ENCODE results near the gene RPL18A.
A peak's percentile ranks its signal among the peaks of the same experiment; 100 is the strongest.

The RPL18A gene

DNA sequence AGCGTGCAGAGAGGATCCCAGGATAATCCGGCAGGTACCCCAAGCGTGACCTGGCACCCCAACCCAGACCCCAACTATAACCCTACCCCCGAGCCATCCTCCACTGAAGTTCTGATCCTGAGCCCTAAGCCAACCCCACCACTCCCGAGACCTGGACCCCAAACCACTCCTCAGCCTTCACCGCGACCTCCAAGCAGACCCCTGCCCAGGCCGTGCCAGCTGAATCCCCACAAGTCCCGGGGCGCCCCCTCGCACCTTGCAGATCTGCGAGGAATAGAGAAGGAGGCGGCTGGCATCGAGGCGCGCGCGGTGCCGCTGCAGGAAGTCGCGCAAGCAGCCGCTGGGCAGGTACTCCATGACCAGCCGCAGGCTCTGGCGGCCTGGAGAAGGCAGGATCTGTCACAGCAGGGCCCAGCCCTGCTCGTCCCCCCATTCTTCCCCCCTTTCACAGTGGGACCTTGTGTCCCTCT, 28.3 kb upstream of the RPL18A start:
- Histone ChIP-seq H3K18ac (ENCODE audit: low read length) (no peak overlapping the region), H3K79me1 (ENCODE audit: low read length) (no peaks in the 10 kb centered on the region), H3K4me2 (ENCODE audit: low read length) (peak overlapping the region; percentile 35), H4K8ac (ENCODE audit: low read depth, low read length) (no peak overlapping the region), H3K36me3 (ENCODE audit: control insufficient read depth, insufficient read depth, low read length) (no peaks in the 10 kb centered on the region), H2BK15ac (replicated peaks; ENCODE audit: low read depth) (no peak overlapping the region), H2AK5ac (ENCODE audit: low read length) (no peak overlapping the region), H3K27ac (ENCODE audit: low read depth, low read length) (no peak overlapping the region), H3K4me1 (ENCODE audit: control insufficient read depth, low read depth, low read length) (no peaks in the 10 kb centered on the region), H3K56ac (ENCODE audit: low read length) (peak overlapping the region; percentile 75), H3K4ac (ENCODE audit: low read depth, low read length) (no peak overlapping the region), H2BK120ac (ENCODE audit: low read depth, low read length) (no peak overlapping the region), H4K5ac (ENCODE audit: low read length) (no peak overlapping the region), H3K79me2 (ENCODE audit: control insufficient read depth, insufficient read depth, low read length) (no peaks in the 10 kb centered on the region), H3K9ac (ENCODE audit: low read length) (peak overlapping the region; percentile 39), H3K4me3 (ENCODE audit: low read length) (no peak overlapping the region), H3K23ac (ENCODE audit: low read length) (no peak overlapping the region), H2BK5ac (ENCODE audit: low read length) (no peak overlapping the region), H3K27me3 (ENCODE audit: insufficient read depth, low read length, poor library complexity) (no peaks in the 10 kb centered on the region)
- DNase-seq = no peak
- WGBS (ENCODE audit: extremely low coverage, insufficient coverage, low lambda C conversion rate) = no CpG with 5 or more reads among the region's 25 CpGs

DNA sequence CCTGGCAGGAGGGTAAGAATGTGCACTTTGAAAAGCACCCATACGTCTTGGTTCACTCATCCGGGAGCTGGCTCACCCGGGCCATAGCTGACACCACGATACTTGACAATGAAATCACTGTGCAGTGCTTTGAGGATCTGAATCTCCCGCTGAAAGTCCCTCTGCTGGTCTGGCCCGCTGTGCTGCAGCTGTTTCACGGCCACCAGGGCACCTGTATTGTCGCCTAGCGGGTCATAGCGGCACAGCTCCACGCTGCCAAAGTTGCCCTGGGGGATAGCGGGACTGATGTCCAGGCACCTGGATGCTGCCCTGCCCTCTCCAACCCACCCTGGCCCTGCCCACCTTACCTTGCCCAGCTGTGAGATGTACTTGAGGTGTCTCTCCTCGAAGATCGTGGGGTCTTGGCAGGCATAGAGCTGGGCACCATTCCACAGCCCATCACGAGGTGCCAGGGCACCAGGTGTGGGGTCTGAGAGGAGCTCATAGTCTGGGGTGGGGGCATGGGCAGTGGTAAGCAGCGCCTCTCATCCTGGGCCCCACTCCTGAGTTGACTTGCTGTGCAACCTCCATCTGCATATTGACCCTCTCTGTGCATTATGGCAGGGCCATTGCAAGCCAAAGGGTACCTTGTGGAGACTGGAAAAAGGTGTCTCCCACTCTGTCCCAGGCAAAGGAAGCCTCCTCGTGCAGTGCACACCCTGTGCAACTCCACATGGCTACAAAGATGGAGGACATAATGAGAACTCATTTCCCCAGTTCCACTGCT, 27.1 kb upstream of the RPL18A start:
- H4K5ac ChIP-seq (ENCODE audit: low read length) = no peak overlapping the region
- H2AK5ac ChIP-seq (ENCODE audit: low read length) = no peak overlapping the region
- no peak overlapping the region for H3K18ac ChIP-seq (ENCODE audit: low read length)
- no peaks in the 10 kb centered on the region for H3K4me1 ChIP-seq (ENCODE audit: control insufficient read depth, low read depth, low read length)
- H3K9ac ChIP-seq (ENCODE audit: low read length) = no peak overlapping the region
- no peak overlapping the region for H3K23ac ChIP-seq (ENCODE audit: low read length)
- H2BK15ac ChIP-seq (replicated peaks; ENCODE audit: low read depth) = no peak overlapping the region
- no peaks in the 10 kb centered on the region for H3K79me2 ChIP-seq (ENCODE audit: control insufficient read depth, insufficient read depth, low read length)
- H3K27ac ChIP-seq (ENCODE audit: low read depth, low read length) = no peak overlapping the region
- WGBS (ENCODE audit: extremely low coverage, insufficient coverage, low lambda C conversion rate) = no CpG with 5 or more reads among the region's 17 CpGs
- DNase-seq = no peak
- no peak overlapping the region for H3K56ac ChIP-seq (ENCODE audit: low read length)
- no peaks in the 10 kb centered on the region for H3K79me1 ChIP-seq (ENCODE audit: low read length)
- H3K4ac ChIP-seq (ENCODE audit: low read depth, low read length) = no peak overlapping the region
- no peaks in the 10 kb centered on the region for H3K36me3 ChIP-seq (ENCODE audit: control insufficient read depth, insufficient read depth, low read length)
- no peak overlapping the region for H3K4me3 ChIP-seq (ENCODE audit: low read length)
- no peak overlapping the region for H3K4me2 ChIP-seq (ENCODE audit: low read length)
- no peak overlapping the region for H2BK120ac ChIP-seq (ENCODE audit: low read depth, low read length)
- no peak overlapping the region for H4K8ac ChIP-seq (ENCODE audit: low read depth, low read length)
- H2BK5ac ChIP-seq (ENCODE audit: low read length) = no peak overlapping the region
- no peaks in the 10 kb centered on the region for H3K27me3 ChIP-seq (ENCODE audit: insufficient read depth, low read length, poor library complexity)

DNA sequence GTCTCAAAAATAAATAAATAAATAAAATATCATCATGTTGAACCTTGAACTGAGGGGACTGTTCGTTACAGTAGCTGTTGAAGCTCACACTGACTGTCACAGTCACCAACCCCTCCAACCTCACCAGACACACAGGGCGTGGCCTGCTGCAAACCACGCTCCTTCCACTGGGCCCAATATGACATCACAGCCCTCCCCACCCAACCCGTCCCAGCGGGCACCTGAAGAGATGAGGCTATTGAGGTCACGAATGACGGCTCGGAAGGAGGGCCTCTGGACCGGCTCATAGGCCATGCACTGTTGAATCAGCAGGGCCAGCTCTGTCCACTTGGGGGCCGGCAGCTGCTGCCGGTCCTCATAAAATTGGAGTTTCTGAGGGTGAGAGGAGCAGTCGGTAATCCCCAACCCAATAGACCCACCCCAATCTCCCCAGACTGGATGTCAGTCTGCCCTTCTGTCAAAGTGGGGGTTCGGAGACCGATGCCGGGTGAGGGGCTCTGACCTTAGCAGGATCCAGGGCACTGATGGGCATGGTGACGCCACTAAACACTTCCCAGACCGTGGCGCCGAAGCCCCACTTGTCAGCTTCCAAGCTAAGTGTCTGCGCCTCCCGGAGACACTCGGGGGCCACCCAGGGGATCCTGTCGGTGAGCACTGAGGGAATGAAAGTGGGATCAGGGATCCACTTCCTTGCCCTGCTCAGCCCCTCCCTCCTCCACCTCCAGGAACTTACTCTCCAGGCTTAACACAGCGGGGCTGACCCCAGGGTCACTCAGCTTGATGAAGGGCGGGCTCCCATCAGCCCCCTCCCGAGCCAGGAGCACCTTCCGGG, 25.1 kb upstream of the RPL18A start:
- Histone ChIP-seq H2BK120ac (ENCODE audit: low read depth, low read length) (no peak overlapping the region), H3K79me2 (ENCODE audit: control insufficient read depth, insufficient read depth, low read length) (no peaks in the 10 kb centered on the region), H3K4me2 (ENCODE audit: low read length) (no peak overlapping the region), H4K5ac (ENCODE audit: low read length) (no peak overlapping the region), H3K18ac (ENCODE audit: low read length) (no peak overlapping the region), H2AK5ac (ENCODE audit: low read length) (no peak overlapping the region), H2BK15ac (replicated peaks; ENCODE audit: low read depth) (no peak overlapping the region), H3K27me3 (ENCODE audit: insufficient read depth, low read length, poor library complexity) (no peaks in the 10 kb centered on the region), H2BK5ac (ENCODE audit: low read length) (no peak overlapping the region), H3K36me3 (ENCODE audit: control insufficient read depth, insufficient read depth, low read length) (no peaks in the 10 kb centered on the region), H3K27ac (ENCODE audit: low read depth, low read length) (no peak overlapping the region), H3K56ac (ENCODE audit: low read length) (no peak overlapping the region), H3K4me3 (ENCODE audit: low read length) (no peak overlapping the region), H3K4me1 (ENCODE audit: control insufficient read depth, low read depth, low read length) (no peaks in the 10 kb centered on the region), H3K23ac (ENCODE audit: low read length) (no peak overlapping the region), H3K4ac (ENCODE audit: low read depth, low read length) (no peak overlapping the region), H4K8ac (ENCODE audit: low read depth, low read length) (no peak overlapping the region), H3K79me1 (ENCODE audit: low read length) (no peaks in the 10 kb centered on the region), H3K9ac (ENCODE audit: low read length) (no peak overlapping the region)
- peak; percentile 54 for DNase-seq
- WGBS (ENCODE audit: extremely low coverage, insufficient coverage, low lambda C conversion rate) = no CpG with 5 or more reads among the region's 27 CpGs

DNA sequence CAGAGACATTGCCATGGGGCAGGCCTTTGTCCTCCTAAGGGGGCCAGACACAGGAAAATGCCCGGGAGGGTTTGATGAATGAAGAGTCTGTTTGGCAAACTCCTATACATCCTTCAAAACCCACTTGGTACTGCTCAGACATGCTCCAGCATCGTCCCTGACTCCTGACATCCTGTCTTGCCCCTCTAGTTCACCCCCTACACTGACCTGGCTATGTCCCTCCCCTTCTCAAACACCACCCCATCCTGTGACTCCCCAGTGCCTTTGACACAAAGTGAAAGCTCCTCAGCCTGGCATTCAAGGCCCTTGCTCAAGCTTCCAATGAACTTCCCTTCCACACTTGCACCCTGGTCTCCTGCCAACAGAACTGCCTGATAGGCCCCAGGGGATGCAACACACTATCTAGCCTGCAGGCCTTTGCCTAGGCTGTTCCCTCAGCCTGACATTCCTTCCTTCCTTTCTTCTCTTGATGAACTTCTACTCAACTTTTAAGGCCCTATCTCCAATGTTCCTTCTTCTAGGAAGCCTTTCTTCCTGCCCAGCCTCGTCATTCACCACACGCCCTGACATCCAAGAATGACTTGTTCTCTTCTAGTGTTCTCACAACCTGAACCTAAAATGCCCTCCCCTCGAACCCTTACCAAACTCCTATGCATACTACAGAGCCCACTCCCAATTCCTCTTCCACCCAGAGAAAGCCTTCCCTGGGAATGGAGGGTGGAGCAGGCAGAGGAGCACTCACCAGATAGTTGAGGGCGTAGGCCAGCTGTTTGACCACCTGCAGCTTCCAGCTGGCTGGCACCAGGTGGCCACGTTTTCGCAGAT, 24.3 kb upstream of the RPL18A start:
- Histone ChIP-seq H3K27me3 (ENCODE audit: insufficient read depth, low read length, poor library complexity) (no peaks in the 10 kb centered on the region), H2BK5ac (ENCODE audit: low read length) (no peak overlapping the region), H4K8ac (ENCODE audit: low read depth, low read length) (no peak overlapping the region), H3K9ac (ENCODE audit: low read length) (no peak overlapping the region), H3K36me3 (ENCODE audit: control insufficient read depth, insufficient read depth, low read length) (no peaks in the 10 kb centered on the region), H2BK120ac (ENCODE audit: low read depth, low read length) (no peak overlapping the region), H3K79me1 (ENCODE audit: low read length) (no peaks in the 10 kb centered on the region), H3K4me2 (ENCODE audit: low read length) (no peak overlapping the region), H2AK5ac (ENCODE audit: low read length) (no peak overlapping the region), H3K4me3 (ENCODE audit: low read length) (no peak overlapping the region), H3K27ac (ENCODE audit: low read depth, low read length) (no peak overlapping the region), H4K5ac (ENCODE audit: low read length) (no peak overlapping the region), H3K56ac (ENCODE audit: low read length) (no peak overlapping the region), H3K18ac (ENCODE audit: low read length) (no peak overlapping the region), H3K23ac (ENCODE audit: low read length) (no peak overlapping the region), H2BK15ac (replicated peaks; ENCODE audit: low read depth) (no peak overlapping the region), H3K4ac (ENCODE audit: low read depth, low read length) (no peak overlapping the region), H3K4me1 (ENCODE audit: control insufficient read depth, low read depth, low read length) (no peaks in the 10 kb centered on the region), H3K79me2 (ENCODE audit: control insufficient read depth, insufficient read depth, low read length) (no peaks in the 10 kb centered on the region)
- no peak for DNase-seq
- WGBS (ENCODE audit: extremely low coverage, insufficient coverage, low lambda C conversion rate) = no CpG with 5 or more reads among the region's 8 CpGs

DNA sequence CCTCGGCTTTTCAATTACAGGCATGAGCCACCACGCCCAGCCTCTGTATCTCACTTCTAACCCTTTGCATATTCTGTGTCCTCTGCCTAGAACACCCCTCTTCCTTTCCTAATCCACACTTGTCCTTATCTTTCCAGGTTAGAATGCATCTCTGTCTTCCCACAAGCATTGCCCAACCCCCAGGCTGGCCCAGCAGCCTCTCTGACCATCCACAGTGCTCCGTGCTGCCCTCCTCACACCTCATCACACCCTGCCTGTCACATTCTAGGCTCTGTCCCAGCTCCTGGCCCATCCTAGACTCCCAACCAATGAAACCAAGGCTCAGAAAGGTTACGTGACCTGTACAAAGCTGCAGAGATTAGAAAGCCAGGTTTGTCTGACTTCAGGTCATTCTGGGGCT, 23.2 kb upstream of the RPL18A start:
- Histone ChIP-seq H2BK5ac (ENCODE audit: low read length) (no peak overlapping the region), H2AK5ac (ENCODE audit: low read length) (no peak overlapping the region), H3K4me3 (ENCODE audit: low read length) (no peak overlapping the region), H4K5ac (ENCODE audit: low read length) (no peak overlapping the region), H3K23ac (ENCODE audit: low read length) (no peak overlapping the region), H4K8ac (ENCODE audit: low read depth, low read length) (no peak overlapping the region), H3K9ac (ENCODE audit: low read length) (no peak overlapping the region), H3K79me2 (ENCODE audit: control insufficient read depth, insufficient read depth, low read length) (no peaks in the 10 kb centered on the region), H3K4ac (ENCODE audit: low read depth, low read length) (no peak overlapping the region), H3K56ac (ENCODE audit: low read length) (no peak overlapping the region), H2BK120ac (ENCODE audit: low read depth, low read length) (no peak overlapping the region), H3K18ac (ENCODE audit: low read length) (no peak overlapping the region), H3K79me1 (ENCODE audit: low read length) (no peaks in the 10 kb centered on the region), H3K4me1 (ENCODE audit: control insufficient read depth, low read depth, low read length) (no peaks in the 10 kb centered on the region), H3K4me2 (ENCODE audit: low read length) (no peak overlapping the region), H3K27ac (ENCODE audit: low read depth, low read length) (no peak overlapping the region), H2BK15ac (replicated peaks; ENCODE audit: low read depth) (no peak overlapping the region), H3K27me3 (ENCODE audit: insufficient read depth, low read length, poor library complexity) (no peaks in the 10 kb centered on the region), H3K36me3 (ENCODE audit: control insufficient read depth, insufficient read depth, low read length) (no peaks in the 10 kb centered on the region)
- peak; percentile 84 for DNase-seq
- WGBS (ENCODE audit: extremely low coverage, insufficient coverage, low lambda C conversion rate) = no CpG with 5 or more reads among the region's 4 CpGs

All from mesendoderm (in vitro differentiated cells).